Uterus (tissue), 4 donors: Measurements from ENCODE around the gene NAAA. TPM values are rescaled to one million over a fixed set of nuclear protein-coding genes. Genes with fewer than 3 reads are reported as not detected.
A peak's percentile ranks its signal among the peaks of the same experiment; 100 is the strongest.

Source experiments
- DNase-seq, 2 donors: peaks; one replicate each; pipeline ENCODE4 v3.0.0-alpha.2; 2019 to 2020
- H3K27ac ChIP-seq, 2 donors: fragments of 200-600 bp; sonication (generic); 1 replicate in 1 of 2; 2 replicates in 1 of 2; pipeline ENCODE4 v1.5.1; 2016 to 2018
- H3K27me3 ChIP-seq, 2 donors: fragments of 200-600 bp; sonication (generic); one replicate each; pipeline ENCODE4 v1.5.1; 2018 to 2019; ENCODE audit warnings: control low read depth in 1 of 2
- H3K36me3 ChIP-seq, 2 donors: fragments of 200-600 bp; sonication (generic); one replicate each; pipeline ENCODE4 v1.5.1; 2019; ENCODE audit warnings: control low read depth in 1 of 2
- H3K4me1 ChIP-seq, 2 donors: fragments of 200-600 bp; sonication (generic); one replicate each; pipeline ENCODE4 v1.5.1; 2018 to 2019; ENCODE audit warnings: control low read depth in 1 of 2
- H3K4me3 ChIP-seq, 2 donors: fragments of 200-600 bp; sonication (generic); 1 replicate in 1 of 2; 2 replicates in 1 of 2; pipeline ENCODE4 v1.5.1; 2018 to 2019; ENCODE audit warnings: mild to moderate bottlenecking in 1 of 2
- H3K9me3 ChIP-seq, 2 donors: fragments of 200-600 bp; sonication (generic); one replicate each; pipeline ENCODE4 v1.5.1; 2019; ENCODE audit warnings: control low read depth in 1 of 2
- POLR2A ChIP-seq, 2 donors: fragments of 450-650 bp; IDR thresholded peaks; one replicate each; pipeline ENCODE4 v1.6.1; 2016; ENCODE audit warnings: antibody characterized with exemption in 2 of 2, mild to moderate bottlenecking in 1 of 2, moderate library complexity in 1 of 2
- intact Hi-C: fragments of 100-400 bp; cut with DNase I; formaldehyde crosslinking; loops from one replicate; pipeline ENCODE4 v1.15.1; 2023; ENCODE audit warnings: low total_unique reads
- total RNA-seq, 4 donors: library from RNA; depleted of rRNA in 3 of 4; stranded (reverse); fragments of >200 nt in 3 of 4; gene quantifications; one replicate each; pipeline versions ENCODE4 v1.1.0 to v1.2.4, GENCODE V29; 2014 to 2023
- TF ChIP-seq, protein P1 (sequence below), 4 experiments: fragments of 200-600 bp in 2 of 4; fragments of 450-650 bp in 2 of 4; sonication (generic) in 2 of 4; IDR thresholded peaks; one replicate each; pipeline ENCODE4 v1.5.1; 2016 to 2019; ENCODE audit warnings: antibody characterized with exemption in 4 of 4, mild to moderate bottlenecking in 2 of 4, moderate library complexity in 1 of 4
- donor health status: DM: yes; HTN: yes; CAD: no.

The NAAA gene
- total RNA-seq, 4 donors from 2014 or later = 21.5 to 109 (median 46.1) TPM

GRCh38 chr4:75904076-75904475, 36.7 kb downstream of the NAAA start:
- DNase-seq = no peak
- H3K36me3 ChIP-seq = no peaks in the 10 kb centered on the region
- H3K4me1 ChIP-seq = no peaks in the 10 kb centered on the region
- no peak overlapping the region for H3K27ac ChIP-seq
- TF ChIP-seq, protein P1, sequence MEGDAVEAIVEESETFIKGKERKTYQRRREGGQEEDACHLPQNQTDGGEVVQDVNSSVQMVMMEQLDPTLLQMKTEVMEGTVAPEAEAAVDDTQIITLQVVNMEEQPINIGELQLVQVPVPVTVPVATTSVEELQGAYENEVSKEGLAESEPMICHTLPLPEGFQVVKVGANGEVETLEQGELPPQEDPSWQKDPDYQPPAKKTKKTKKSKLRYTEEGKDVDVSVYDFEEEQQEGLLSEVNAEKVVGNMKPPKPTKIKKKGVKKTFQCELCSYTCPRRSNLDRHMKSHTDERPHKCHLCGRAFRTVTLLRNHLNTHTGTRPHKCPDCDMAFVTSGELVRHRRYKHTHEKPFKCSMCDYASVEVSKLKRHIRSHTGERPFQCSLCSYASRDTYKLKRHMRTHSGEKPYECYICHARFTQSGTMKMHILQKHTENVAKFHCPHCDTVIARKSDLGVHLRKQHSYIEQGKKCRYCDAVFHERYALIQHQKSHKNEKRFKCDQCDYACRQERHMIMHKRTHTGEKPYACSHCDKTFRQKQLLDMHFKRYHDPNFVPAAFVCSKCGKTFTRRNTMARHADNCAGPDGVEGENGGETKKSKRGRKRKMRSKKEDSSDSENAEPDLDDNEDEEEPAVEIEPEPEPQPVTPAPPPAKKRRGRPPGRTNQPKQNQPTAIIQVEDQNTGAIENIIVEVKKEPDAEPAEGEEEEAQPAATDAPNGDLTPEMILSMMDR (IDR thresholded peaks at IDR 0.05) = no peak
- no peak for TF ChIP-seq POLR2A (IDR thresholded peaks at IDR 0.05)
- intact Hi-C loops = no loop called here
- H3K9me3 ChIP-seq = no peaks in the 10 kb centered on the region
- H3K27me3 ChIP-seq = no peaks in the 10 kb centered on the region
- H3K4me3 ChIP-seq = no peak overlapping the region

DNA sequence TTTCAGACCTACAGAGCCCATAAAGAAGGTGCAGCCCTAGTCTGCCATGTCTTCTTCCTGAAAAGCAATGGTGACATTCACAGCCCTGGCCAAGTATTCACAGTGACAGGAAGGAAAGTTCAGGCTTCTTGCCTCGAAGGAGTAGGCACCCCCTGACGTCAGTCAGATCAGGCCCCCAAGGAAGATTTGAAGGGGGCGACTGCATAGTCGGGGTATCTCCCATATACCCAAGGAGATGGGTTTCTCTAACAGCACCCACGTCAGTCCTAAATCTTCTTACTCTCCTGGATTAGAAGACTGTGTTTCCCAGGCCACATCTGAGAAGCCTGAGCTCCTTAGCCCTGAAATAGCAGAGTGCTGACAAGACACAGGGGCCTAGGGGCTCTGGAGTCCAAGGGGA, 38.5 kb downstream of the NAAA start, which contains the start of gene PPEF2:
TSS of gene PPEF2 (minus strand) at position 101 of the 400 bp plus-strand sequence. CDS start 6,127 bp downstream, outside the sequence.
- no peak for DNase-seq
- Histone ChIP-seq H3K9me3 (no peaks in the 10 kb centered on the region), H3K36me3 (no peaks in the 10 kb centered on the region), H3K27ac (no peak within 1 kb of the TSS), H3K4me1 (no peaks in the 10 kb centered on the region), H3K4me3 (no peak within 1 kb of the TSS), H3K27me3 (no peaks in the 10 kb centered on the region)
- intact Hi-C loops = no loop called here
- no peak for TF ChIP-seq POLR2A (IDR thresholded peaks at IDR 0.05)
- TF ChIP-seq, protein P1 (IDR thresholded peaks at IDR 0.05) = no peak

GRCh38 chr4:75898536-75898935, 42.3 kb downstream of the NAAA start:
- H3K9me3 ChIP-seq = no peaks in the 10 kb centered on the region
- no peaks in the 10 kb centered on the region for H3K4me1 ChIP-seq
- no peak overlapping the region for H3K27ac ChIP-seq
- no peak for DNase-seq
- intact Hi-C loops = no loop called here
- H3K4me3 ChIP-seq = no peak overlapping the region
- no peaks in the 10 kb centered on the region for H3K27me3 ChIP-seq
- H3K36me3 ChIP-seq = no peaks in the 10 kb centered on the region
- TF ChIP-seq POLR2A (IDR thresholded peaks at IDR 0.05) = no peak
- TF ChIP-seq, protein P1 (IDR thresholded peaks at IDR 0.05) = no peak

- H3K4me1 ChIP-seq = no peaks in the 10 kb centered on the region
- no peaks in the 10 kb centered on the region for H3K36me3 ChIP-seq
- TF ChIP-seq POLR2A (IDR thresholded peaks at IDR 0.05) = no peak
- TF ChIP-seq, protein P1 (IDR thresholded peaks at IDR 0.05) = peak in 2 of 4 experiments; percentile 13 to 17
- H3K27me3 ChIP-seq = no peaks in the 10 kb centered on the region
- H3K27ac ChIP-seq = no peak overlapping the region
- H3K4me3 ChIP-seq = no peak overlapping the region
- DNase-seq = no peak
- H3K9me3 ChIP-seq = no peaks in the 10 kb centered on the region
- intact Hi-C loops = no loop called here
Observed at GRCh38 chr4:75895744-75896314, 45.0 kb downstream of the NAAA start.

DNA sequence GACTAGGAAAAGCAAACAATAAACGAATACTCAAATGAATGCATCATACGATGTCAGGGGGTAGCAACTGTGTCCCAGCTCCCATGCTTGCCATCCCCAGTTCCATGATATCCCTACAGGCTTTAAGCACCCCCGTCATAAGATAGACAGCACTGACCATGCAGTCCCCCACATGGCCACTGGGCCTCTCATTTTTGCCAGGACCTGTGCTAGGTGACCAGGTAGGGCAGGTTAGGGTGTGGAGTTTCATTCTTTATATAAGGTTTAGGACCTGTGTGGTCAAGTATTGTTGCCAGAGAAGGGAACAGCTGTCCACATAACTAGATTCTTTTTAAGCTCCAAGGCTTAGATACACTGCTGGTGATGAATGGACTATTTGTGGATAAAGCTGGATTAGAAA, 48.3 kb downstream of the NAAA start:
- H3K27ac ChIP-seq = no peak overlapping the region
- H3K4me1 ChIP-seq = no peaks in the 10 kb centered on the region
- DNase-seq = no peak
- no peak overlapping the region for H3K4me3 ChIP-seq
- H3K36me3 ChIP-seq = no peaks in the 10 kb centered on the region
- TF ChIP-seq, protein P1 (IDR thresholded peaks at IDR 0.05) = no peak
- TF ChIP-seq POLR2A (IDR thresholded peaks at IDR 0.05) = no peak
- intact Hi-C loops = no loop called here
- H3K27me3 ChIP-seq = no peaks in the 10 kb centered on the region
- no peaks in the 10 kb centered on the region for H3K9me3 ChIP-seq
